Measurements from ENCODE around the gene ITGB6. TPM values are rescaled to one million over a fixed set of nuclear protein-coding genes. Genes with fewer than 3 reads are reported as not detected.
"Not testable (repeated sequence)": the region's sequence is repeated elsewhere in the genome, so short reads cannot be mapped to it uniquely, and the experiment has no call there.

Gene ITGB6
- total and polyA plus RNA-seq, 8 donors, result 1.3 to 32.4 (median 3.0) TPM

DNA sequence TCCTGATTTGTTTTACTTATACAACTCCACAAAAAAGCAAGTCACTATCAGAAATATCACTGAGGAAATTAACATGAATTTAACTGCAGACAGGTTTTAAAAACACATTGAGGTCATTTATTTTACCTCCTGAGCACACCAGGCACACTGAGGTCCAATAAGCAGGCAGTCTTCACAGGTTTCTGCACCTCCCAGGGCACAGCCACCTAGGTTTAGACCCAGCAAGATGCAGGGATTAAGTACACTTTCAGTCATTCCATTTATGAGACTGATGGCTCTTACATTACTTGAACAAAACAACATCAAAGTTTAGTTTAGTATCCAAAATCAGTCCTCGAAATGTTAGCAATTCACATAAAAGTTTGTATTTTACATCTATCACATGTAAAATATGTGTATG is 1.0 kb downstream of the ITGB6 start:
- WGBS, 2 donors, result 44 to 47% methylated on average over 1 of the region's 1 CpG
- no peak for FAIRE-seq

DNA sequence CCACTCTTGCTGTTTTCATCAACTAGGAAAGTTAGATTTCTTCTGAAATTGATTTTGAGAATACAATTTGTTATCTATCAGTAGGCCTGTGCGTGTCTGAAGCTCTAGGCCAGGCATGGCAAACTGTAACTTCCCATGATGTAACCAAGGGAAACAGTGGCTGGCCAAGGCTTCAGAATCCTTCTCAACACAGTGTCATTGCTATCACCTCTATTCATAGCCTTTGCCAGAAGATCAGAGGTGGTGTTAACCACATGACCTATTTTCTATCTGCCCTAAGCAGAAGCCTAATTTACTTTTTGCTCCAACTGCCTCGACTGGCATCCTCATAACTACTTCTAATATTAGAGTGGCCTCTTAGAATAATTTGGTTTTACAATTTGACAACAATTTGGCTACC is 2.5 kb downstream of the ITGB6 start:
- H3K4me3 ChIP-seq, result no peak overlapping the region
- 71 to 80% methylated on average over 2 of the region's 2 CpGs for WGBS, 2 donors
- intact Hi-C loops (cut with DNase I), result no loop called here
- no peaks in the 10 kb centered on the region for H3K9me3 ChIP-seq
- no peaks in the 10 kb centered on the region for H3K36me3 ChIP-seq
- TF ChIP-seq, protein P1, sequence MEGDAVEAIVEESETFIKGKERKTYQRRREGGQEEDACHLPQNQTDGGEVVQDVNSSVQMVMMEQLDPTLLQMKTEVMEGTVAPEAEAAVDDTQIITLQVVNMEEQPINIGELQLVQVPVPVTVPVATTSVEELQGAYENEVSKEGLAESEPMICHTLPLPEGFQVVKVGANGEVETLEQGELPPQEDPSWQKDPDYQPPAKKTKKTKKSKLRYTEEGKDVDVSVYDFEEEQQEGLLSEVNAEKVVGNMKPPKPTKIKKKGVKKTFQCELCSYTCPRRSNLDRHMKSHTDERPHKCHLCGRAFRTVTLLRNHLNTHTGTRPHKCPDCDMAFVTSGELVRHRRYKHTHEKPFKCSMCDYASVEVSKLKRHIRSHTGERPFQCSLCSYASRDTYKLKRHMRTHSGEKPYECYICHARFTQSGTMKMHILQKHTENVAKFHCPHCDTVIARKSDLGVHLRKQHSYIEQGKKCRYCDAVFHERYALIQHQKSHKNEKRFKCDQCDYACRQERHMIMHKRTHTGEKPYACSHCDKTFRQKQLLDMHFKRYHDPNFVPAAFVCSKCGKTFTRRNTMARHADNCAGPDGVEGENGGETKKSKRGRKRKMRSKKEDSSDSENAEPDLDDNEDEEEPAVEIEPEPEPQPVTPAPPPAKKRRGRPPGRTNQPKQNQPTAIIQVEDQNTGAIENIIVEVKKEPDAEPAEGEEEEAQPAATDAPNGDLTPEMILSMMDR (IDR thresholded peaks at IDR 0.05), result no peak
- H3K27ac ChIP-seq, result no peak overlapping the region
- no peaks in the 10 kb centered on the region for H3K27me3 ChIP-seq
- DNase-seq (no peak), ATAC-seq (no peak), FAIRE-seq (no peak)
- H3K4me1 ChIP-seq, result peaks cover 0 to 10% (median 9%) of the 10 kb centered on the region in 3 donors

More for the DNA sequence above, 1.0 kb downstream of the ITGB6 start:
- Histone ChIP-seq H3K27ac (peak overlapping the region in 3 of 4 donors; percentile 67 to 92 (median 82)), H3K4me3 (peak overlapping the region in 2 of 4 donors; percentile 33 to 44), H3K9me3 (no peaks in the 10 kb centered on the region), H3K4me1 (peaks cover 0 to 10% (median 9%) of the 10 kb centered on the region in 3 donors), H3K36me3 (no peaks in the 10 kb centered on the region), H3K27me3 (no peaks in the 10 kb centered on the region)
- DNase-seq (no peak), ATAC-seq (peak in 3 of 4 donors; percentile 44 to 67 (median 62))
- intact Hi-C loops (cut with DNase I), result no loop called here
- TF ChIP-seq, protein P1 (IDR thresholded peaks at IDR 0.05), result no peak

DNA sequence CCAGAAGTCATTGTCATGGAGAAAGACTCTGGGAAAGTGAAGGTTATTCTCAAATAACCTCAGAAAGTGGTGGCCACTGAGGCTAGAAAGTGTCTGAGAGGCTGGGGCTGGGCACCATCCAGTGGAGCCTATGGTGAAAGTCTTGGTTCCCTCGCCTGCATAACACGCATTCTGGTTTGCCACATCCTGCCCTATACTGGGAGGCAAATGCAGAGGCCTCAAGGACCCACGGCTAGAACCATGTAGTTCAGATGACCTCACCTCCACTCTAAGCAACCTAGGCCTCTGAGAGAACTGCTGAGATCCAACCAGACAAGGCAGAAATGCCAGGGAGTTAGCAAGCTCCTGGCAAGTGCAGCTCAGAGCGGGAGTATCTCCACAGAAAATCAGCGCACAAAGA is 5.1 kb downstream of the ITGB6 start:
- ATAC-seq, result no peak
- H3K27ac ChIP-seq, result no peak overlapping the region
- peaks cover 0 to 10% (median 5%) of the 10 kb centered on the region in 3 donors for H3K4me1 ChIP-seq
- WGBS, 2 donors, result 91 to 95% methylated on average over 5 of the region's 5 CpGs
- no peak for DNase-seq
- FAIRE-seq, result no peak
- intact Hi-C loops (cut with DNase I), result no loop called here
- TF ChIP-seq, protein P1 (IDR thresholded peaks at IDR 0.05), result no peak
- no peak overlapping the region for H3K4me3 ChIP-seq
- no peaks in the 10 kb centered on the region for H3K27me3 ChIP-seq
- H3K9me3 ChIP-seq, result no peaks in the 10 kb centered on the region
- H3K36me3 ChIP-seq, result no peaks in the 10 kb centered on the region

DNA sequence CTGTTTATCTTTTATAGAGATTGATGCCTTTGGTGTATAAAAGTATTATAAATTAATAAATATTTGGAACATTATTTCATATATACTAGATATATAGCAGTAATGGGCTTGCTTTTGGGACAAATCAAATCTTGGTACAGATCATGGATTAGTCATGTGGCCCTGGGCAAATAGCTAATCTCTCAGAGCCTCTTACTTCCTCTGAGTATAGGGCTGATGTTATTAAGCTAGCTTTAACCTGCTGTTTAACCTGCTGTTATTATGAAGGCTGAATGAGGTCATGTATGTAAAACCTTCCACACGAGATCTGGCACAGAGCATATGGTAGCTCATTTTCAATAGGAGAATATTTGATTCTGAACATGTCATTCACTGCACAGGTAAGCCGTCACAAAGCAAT is 5.7 kb downstream of the ITGB6 start:
- Histone ChIP-seq H3K36me3 (no peaks in the 10 kb centered on the region), H3K4me3 (no peak overlapping the region), H3K4me1 (peaks cover 0 to 9% (median 5%) of the 10 kb centered on the region in 3 donors), H3K27me3 (no peaks in the 10 kb centered on the region), H3K9me3 (no peaks in the 10 kb centered on the region), H3K27ac (no peak overlapping the region)
- no peak for DNase-seq
- TF ChIP-seq, protein P1 (IDR thresholded peaks at IDR 0.05), result no peak
- FAIRE-seq, result no peak
- 85 to 93% methylated on average over 2 of the region's 2 CpGs for WGBS, 2 donors
- intact Hi-C loops (cut with DNase I), result no loop called here
- ATAC-seq, result no peak

DNA sequence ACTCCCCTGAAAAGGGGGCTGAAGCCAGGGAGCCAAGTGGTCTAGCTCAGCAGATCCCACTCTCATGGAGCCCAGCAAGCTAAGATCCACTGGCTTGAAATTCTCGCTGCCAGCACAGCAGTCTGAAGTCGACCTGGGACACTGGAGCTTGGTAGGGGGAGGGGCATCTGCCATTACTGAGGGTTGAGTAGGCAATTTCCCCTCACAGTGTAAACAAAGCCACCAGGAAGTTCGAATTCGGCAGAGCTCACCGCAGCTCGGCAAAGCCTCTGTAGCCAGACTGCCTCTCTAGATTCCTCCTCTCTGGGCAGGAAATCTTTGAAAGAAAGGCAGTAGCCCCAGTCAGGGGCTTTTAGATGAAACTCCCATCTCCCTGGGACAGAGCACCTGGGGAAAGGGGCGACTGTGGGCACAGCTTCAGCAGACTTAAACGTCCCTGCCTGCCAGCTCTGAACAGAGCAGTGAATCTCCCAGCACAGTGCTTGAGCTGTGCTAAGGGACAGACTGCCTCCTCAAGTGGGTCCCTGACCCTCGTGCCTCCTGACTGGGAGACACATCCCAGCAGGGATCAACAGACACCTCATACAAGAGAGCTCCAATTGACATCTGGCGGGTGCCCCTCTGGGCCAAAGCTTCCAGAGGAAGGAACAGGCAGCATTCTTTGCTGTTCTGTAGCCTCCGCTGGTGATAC is 18.8 kb downstream of the ITGB6 start:
- peak in 2 of 4 donors; percentile 48 to 74 for ATAC-seq
- not testable (repeated sequence) for H3K4me3 ChIP-seq
- WGBS, 2 donors, result 47 to 52% methylated on average over 11 of the region's 11 CpGs

DNA sequence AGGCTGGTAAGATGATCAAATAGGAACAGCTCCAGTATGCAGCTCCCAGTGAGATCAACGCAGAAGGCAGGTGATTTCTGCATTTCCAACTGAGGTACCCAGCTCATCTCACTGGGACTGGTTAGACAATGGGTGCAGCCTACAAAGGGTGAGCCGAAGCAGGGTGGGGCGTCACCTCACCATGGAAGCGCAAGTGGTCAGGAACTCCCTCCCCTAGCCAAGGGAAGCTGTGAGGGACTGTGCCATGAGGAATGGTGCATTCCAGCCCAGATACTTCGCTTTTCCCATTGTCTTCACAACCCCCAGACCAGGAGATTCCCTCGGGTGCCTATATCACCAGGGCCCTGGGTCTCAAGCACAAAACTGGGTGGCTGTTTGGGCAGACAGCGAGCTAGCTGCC is 19.4 kb downstream of the ITGB6 start:
- FAIRE-seq; ATAC-seq; H3K4me1 ChIP-seq; DNase-seq; H3K4me3 ChIP-seq; H3K36me3 ChIP-seq; H3K27me3 ChIP-seq; intact Hi-C loops (cut with DNase I); H3K9me3 ChIP-seq: not testable (repeated sequence)
- 85 to 91% methylated on average over 7 of the region's 7 CpGs for WGBS, 2 donors
- H3K27ac ChIP-seq, result peak overlapping the region in 1 of 4 donors; percentile 70

More for the DNA sequence above, 18.8 kb downstream of the ITGB6 start:
- intact Hi-C loops (cut with DNase I); H3K36me3 ChIP-seq; H3K27me3 ChIP-seq; H3K9me3 ChIP-seq; H3K4me1 ChIP-seq; FAIRE-seq: not testable (repeated sequence)
- H3K27ac ChIP-seq, result peak overlapping the region in 3 of 4 donors; percentile 22 to 70 (median 55)
- DNase-seq, result peak in 2 of 6 donors; percentile 23 to 31
